HCT116 (cell line): ENCODE results near the gene INO80C. TPM values are rescaled to one million over a fixed set of nuclear protein-coding genes. Genes with fewer than 3 reads are reported as not detected.

ENCODE experiments used
- ATAC-seq: fragments of 200-7000 bp; cut with Tn5 transposase; 2 replicates; pipeline ENCODE4 v1.9.1; 2020; ENCODE audit warnings: mild to moderate bottlenecking, moderate library complexity
- BruUV-seq: library from RNA; stranded (reverse); fragments of 400-500 nt; replicated peaks from 2 replicates; lab custom pipeline; 2021; lab: Mats Ljungman, UMichigan
- CTCF ChIA-PET: fragments of 300-600 bp; sonication (Branson Sonifier 250); formaldehyde crosslinking; loops from one replicate; lab custom pipeline; 2021; ENCODE audit warnings: antibody characterized with exemption; lab: Charles Lee
- POLR2A ChIA-PET: fragments of 300-600, 350-600 bp; sonication (Branson Sonifier 250); formaldehyde crosslinking; loops from one replicate; lab custom pipeline; 2021; ENCODE audit warnings: antibody characterized with exemption; lab: Charles Lee
- RAD21 ChIA-PET, 2 experiments: fragments of 300-600 bp; sonication (Branson Sonifier 250); formaldehyde crosslinking; loops; one replicate each; lab custom pipeline; 2023; ENCODE audit warnings: low total read pairs in 2 of 2; ENCODE audit not compliant: uncharacterized antibody in 2 of 2, unreplicated experiment in 2 of 2, low non-redundant PET in 1 of 2; lab: Charles Lee
- DNase-seq: peaks from one replicate; pipeline ENCODE4 v3.0.0-alpha.2; 2010; ENCODE audit warnings: low read depth, low spot score
- H2AFZ ChIP-seq: fragments of 200-600 bp; shearing (Covaris generic), sonication (generic); 2 replicates; pipeline ENCODE4 v1.6.1; 2017; ENCODE audit warnings: low read depth, mixed run types, mixed read lengths, antibody characterized with exemption, low read length; ENCODE audit not compliant: poor library complexity, severe bottlenecking
- H3K27ac ChIP-seq: 2 replicates; pipeline ENCODE4 v1.5.1; 2012; ENCODE audit warnings: low read depth, low read length
- H3K27me3 ChIP-seq: fragments of 200-600 bp; sonication (generic); 2 replicates; pipeline ENCODE4 v1.6.1; 2016; ENCODE audit warnings: mixed run types, low read length, mixed read lengths; ENCODE audit not compliant: insufficient read depth
- H3K36me3 ChIP-seq, 2 experiments: fragments of 200-500 bp in 1 of 2; fragments of 200-600 bp in 1 of 2; sonication (Bioruptor generic) in 1 of 2; sonication (generic) in 1 of 2; 2 replicates each; pipeline versions ENCODE4 v1.5.1 to v1.6.1; 2014 to 2016; ENCODE audit warnings: low read length in 2 of 2, inconsistent platforms in 1 of 2, mixed read lengths in 1 of 2, mixed run types in 1 of 2; ENCODE audit not compliant: insufficient read depth in 2 of 2, control insufficient read depth in 1 of 2
- H3K4me1 ChIP-seq, 2 experiments: fragments of 200-600 bp in 1 of 2; sonication (generic) in 1 of 2; 2 replicates each; pipeline versions ENCODE4 v1.5.1 to v1.6.1; 2012 to 2017; ENCODE audit warnings: low read length in 2 of 2, inconsistent platforms in 1 of 2, mild to moderate bottlenecking in 1 of 2, mixed read lengths in 1 of 2, mixed run types in 1 of 2, moderate library complexity in 1 of 2; ENCODE audit not compliant: insufficient read depth in 2 of 2, control insufficient read depth in 1 of 2
- H3K4me2 ChIP-seq: fragments of 200-600 bp; sonication (generic); 2 replicates; pipeline ENCODE4 v1.6.1; 2017; ENCODE audit warnings: mixed run types, low read length, mixed read lengths
- H3K4me3 ChIP-seq, 2 experiments: fragments of 200-600 bp in 1 of 2; sonication (generic) in 1 of 2; replicated peaks in 1 of 2; 2 replicates each; pipeline ENCODE4 v1.5.1; 2011 to 2016; ENCODE audit warnings: low read length in 2 of 2, control low read depth in 1 of 2, low read depth in 1 of 2, mild to moderate bottlenecking in 1 of 2, mixed read lengths in 1 of 2, mixed run types in 1 of 2
- H3K79me2 ChIP-seq: fragments of 200-600 bp; sonication (generic); 2 replicates; pipeline ENCODE4 v1.6.1; 2017; ENCODE audit warnings: mild to moderate bottlenecking, mixed run types, low read length, moderate library complexity, mixed read lengths; ENCODE audit not compliant: insufficient read depth
- H3K9ac ChIP-seq: fragments of 200-600 bp; sonication (generic); 2 replicates; pipeline ENCODE4 v1.6.1; 2016; ENCODE audit warnings: low read length, mixed read lengths
- H3K9me2 ChIP-seq: fragments of 200-600 bp; sonication (generic), shearing (Covaris generic); 2 replicates; pipeline ENCODE4 v1.6.1; 2017; ENCODE audit warnings: mixed run types, mild to moderate bottlenecking, moderate library complexity; ENCODE audit not compliant: insufficient read depth
- H3K9me3 ChIP-seq, 2 experiments: fragments of 200-500 bp in 1 of 2; fragments of 200-600 bp in 1 of 2; sonication (Bioruptor generic) in 1 of 2; sonication (generic) in 1 of 2; 2 replicates each; pipeline ENCODE4 v1.6.1; 2014 to 2017; ENCODE audit warnings: low read length in 2 of 2, mixed read lengths in 2 of 2, inconsistent platforms in 1 of 2, low read depth in 1 of 2, mild to moderate bottlenecking in 1 of 2, mixed run types in 1 of 2, moderate library complexity in 1 of 2; ENCODE audit not compliant: control insufficient read depth in 1 of 2, insufficient read depth in 1 of 2
- H4K20me1 ChIP-seq: fragments of 200-600 bp; sonication (generic), shearing (Covaris generic); 2 replicates; pipeline ENCODE4 v1.6.1; 2017; ENCODE audit warnings: mixed run types, mild to moderate bottlenecking, moderate library complexity; ENCODE audit not compliant: insufficient read depth
- ATF3 ChIP-seq: IDR thresholded peaks from 2 replicates; pipeline ENCODE4 v1.6.1; 2012
- CEBPB ChIP-seq: IDR thresholded peaks from 2 replicates; pipeline ENCODE4 v1.6.1; 2012; ENCODE audit warnings: low read depth
- RAD21 ChIP-seq: IDR thresholded peaks from 2 replicates; pipeline ENCODE4 v1.6.1; 2012; ENCODE audit warnings: low read depth, mild to moderate bottlenecking
- SP1 ChIP-seq: IDR thresholded peaks from 2 replicates; pipeline ENCODE4 v1.6.1; 2012; ENCODE audit warnings: low read depth
- TCF7L2 ChIP-seq: IDR thresholded peaks from 2 replicates; pipeline ENCODE4 v1.7.0; 2011; ENCODE audit warnings: borderline replicate concordance, inconsistent platforms; ENCODE audit not compliant: insufficient read depth, insufficient read length; ENCODE audit errors: extremely low read depth
- YY1 ChIP-seq: IDR thresholded peaks from 2 replicates; pipeline ENCODE4 v1.6.1; 2011; ENCODE audit warnings: low read length, low read depth, moderate library complexity, mild to moderate bottlenecking; ENCODE audit not compliant: insufficient replicate concordance; ENCODE audit errors: extremely low read depth
- ZFX ChIP-seq: fragments of 450-650 bp; IDR thresholded peaks from 2 replicates; pipeline ENCODE4 v1.6.1; 2017
- intact Hi-C: fragments of 100-400 bp; cut with micrococcal nuclease; formaldehyde crosslinking; loops from 2 replicates; pipeline ENCODE4 v1.10.0; 2022
- total RNA-seq: library from RNA; stranded (reverse); gene quantifications from one replicate; pipeline ENCODE4 v1.2.1, GENCODE V29; 2021; ENCODE audit not compliant: unreplicated experiment

Gene INO80C
- total RNA-seq, 1 experiment from 2014 or later: 30.7 TPM

- Histone ChIP-seq H2AFZ (no peak overlapping the region), H3K9me2 (no peaks in the 10 kb centered on the region), H3K36me3 (no peaks in the 10 kb centered on the region), H3K27ac (no peak overlapping the region), H3K4me2 (no peak overlapping the region), H3K79me2 (no peaks in the 10 kb centered on the region), H3K4me1 (no peaks in the 10 kb centered on the region), H3K27me3 (no peaks in the 10 kb centered on the region), H3K9ac (no peak overlapping the region), H4K20me1 (no peaks in the 10 kb centered on the region), H3K4me3 (no peak overlapping the region), H3K9me3 (no peaks in the 10 kb centered on the region)
- BruUV-seq: no TSS peak
- no peak for TF ChIP-seq TCF7L2
- no peak for TF ChIP-seq ZFX
- no peak for TF ChIP-seq CEBPB
- no peak for TF ChIP-seq SP1
- no peak for TF ChIP-seq RAD21
- CTCF ChIA-PET: no interaction called here
- ATAC-seq (no peak), DNase-seq (no peak)
- POLR2A ChIA-PET: interaction anchor here (0.7 kb wide), 1 partner anchor 364 kb away, joined by 10 read pairs; no protein-coding TSS in a partner anchor
- intact Hi-C loops: no loop called here
- RAD21 ChIA-PET: no interaction called here
These were observed 44.6 kb upstream of the INO80C start for GRCh38 chr18:35542356-35542755.

GRCh38 chr18:35535297-35535696 is 37.5 kb upstream of the INO80C start:
- no TSS peak for BruUV-seq
- no peak for DNase-seq
- TF ChIP-seq ATF3: no peak
- TF ChIP-seq YY1: no peak
- no peak overlapping the region for H2AFZ ChIP-seq
- no peaks in the 10 kb centered on the region for H3K4me1 ChIP-seq
- H3K27me3 ChIP-seq: no peaks in the 10 kb centered on the region
- ChIA-PET CTCF (no interaction called here), RAD21 (no interaction called here), POLR2A (no interaction called here)
- intact Hi-C loops: no loop called here
- no peaks in the 10 kb centered on the region; a peak in 1 of 4 replicates for H3K9me3 ChIP-seq
- H3K27ac ChIP-seq: no peak overlapping the region
- H3K4me2 ChIP-seq: no peak overlapping the region
- no peak overlapping the region for H3K4me3 ChIP-seq
- H3K79me2 ChIP-seq: no peaks in the 10 kb centered on the region
- H3K36me3 ChIP-seq: no peaks in the 10 kb centered on the region
- H3K9ac ChIP-seq: no peak overlapping the region
- H3K9me2 ChIP-seq: no peaks in the 10 kb centered on the region
- no peak for ATAC-seq
- H4K20me1 ChIP-seq: no peaks in the 10 kb centered on the region
